HTR-8/SVneo (cell line): ENCODE results near the gene CCDC196.

Source experiments
- DNase-seq: peaks from one replicate; pipeline ENCODE4 v3.0.0; 2011; ENCODE audit warnings: low spot score, mixed read lengths; ENCODE audit not compliant: insufficient read length
- FAIRE-seq: peaks from 2 replicates; lab custom pipeline; 2011; peaks lifted over from hg19 to GRCh38; lab: Jason Lieb, UNC

The CCDC196 gene, protein sequence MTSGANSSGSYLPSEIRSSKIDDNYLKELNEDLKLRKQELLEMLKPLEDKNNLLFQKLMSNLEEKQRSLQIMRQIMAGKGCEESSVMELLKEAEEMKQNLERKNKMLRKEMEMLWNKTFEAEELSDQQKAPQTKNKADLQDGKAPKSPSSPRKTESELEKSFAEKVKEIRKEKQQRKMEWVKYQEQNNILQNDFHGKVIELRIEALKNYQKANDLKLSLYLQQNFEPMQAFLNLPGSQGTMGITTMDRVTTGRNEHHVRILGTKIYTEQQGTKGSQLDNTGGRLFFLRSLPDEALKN

DNA sequence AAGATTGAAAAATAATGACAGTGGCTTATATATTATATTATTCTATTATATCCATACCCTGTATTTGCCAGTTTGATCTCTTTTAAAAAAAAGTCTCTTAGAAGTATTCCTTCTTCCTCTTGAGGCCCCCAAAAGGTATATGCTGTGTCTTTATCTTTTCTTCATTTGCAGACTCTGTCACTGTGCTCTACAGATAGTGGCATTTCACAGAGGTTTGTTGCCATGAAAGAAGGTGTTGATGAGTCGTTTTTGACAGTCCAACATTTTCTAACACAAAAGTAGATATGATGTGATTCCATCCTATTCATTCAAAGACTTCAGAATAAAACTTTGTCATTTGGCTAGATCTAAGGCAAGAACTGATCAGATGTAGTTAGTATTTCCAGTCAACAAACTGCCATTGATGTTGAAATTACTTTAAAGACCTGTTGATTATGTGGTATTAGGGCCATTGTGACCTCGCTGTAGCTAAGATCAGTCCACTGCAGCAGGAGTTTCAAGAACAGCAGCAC, at the start of gene CCDC196:
CCDC196 (plus strand) TSS at position 462 of the 512 bp plus-strand sequence. CDS start 132 bp downstream, outside the sequence.
- peak; percentile 89 for FAIRE-seq

DNA sequence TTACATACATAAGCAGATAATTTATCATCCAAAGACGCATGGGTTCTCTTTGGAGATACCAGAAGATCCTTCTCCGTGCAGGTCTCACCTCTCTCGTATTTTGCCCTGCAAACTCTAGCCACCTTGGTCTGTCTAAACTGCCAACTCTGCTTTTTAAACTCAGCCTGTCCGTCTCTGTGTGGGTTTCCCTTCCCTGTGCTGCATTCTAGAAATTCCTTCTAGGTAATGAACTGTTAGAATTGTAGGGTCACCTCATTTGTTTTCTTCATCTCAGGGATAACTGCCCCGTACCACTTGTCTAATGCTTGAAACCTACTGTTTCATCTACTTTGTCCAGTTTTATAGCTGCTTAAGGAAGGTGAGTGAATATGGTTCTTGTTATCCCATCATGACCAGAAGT, 45.4 kb upstream of the CCDC196 start:
- FAIRE-seq, result no peak
- DNase-seq, result no peak

More for the DNA sequence above, at the start of gene CCDC196:
- no peak for DNase-seq

DNA sequence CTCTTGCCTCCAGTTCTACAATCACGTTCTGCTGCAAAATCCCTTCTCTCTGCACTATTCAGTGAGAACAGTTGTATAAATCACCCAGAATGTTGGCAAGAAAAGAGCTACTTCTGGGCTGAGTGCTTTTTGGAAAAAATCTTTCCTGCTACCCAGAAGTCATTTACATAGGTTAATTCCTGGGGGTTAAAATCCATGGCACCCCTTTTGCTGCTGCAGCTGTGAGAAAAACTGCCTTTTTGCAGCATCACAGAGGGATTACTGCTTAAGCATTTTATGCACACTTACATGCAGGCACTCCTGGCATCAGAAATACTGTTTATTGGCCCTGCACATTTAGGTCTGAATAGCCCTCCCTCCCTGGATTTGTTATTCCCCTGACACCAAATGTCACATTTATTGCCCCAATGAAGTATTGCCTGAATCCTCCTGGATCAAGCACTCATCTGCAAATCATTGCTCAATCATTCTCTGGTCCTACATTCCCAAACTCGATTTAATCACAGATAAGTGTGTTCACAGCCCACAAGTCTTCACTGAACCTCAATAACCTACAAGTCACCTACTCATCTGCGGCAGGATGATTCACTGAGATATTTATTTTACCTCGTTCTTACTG, 43.1 kb upstream of the CCDC196 start:
- FAIRE-seq (peak; percentile 97), DNase-seq (no peak)

DNA sequence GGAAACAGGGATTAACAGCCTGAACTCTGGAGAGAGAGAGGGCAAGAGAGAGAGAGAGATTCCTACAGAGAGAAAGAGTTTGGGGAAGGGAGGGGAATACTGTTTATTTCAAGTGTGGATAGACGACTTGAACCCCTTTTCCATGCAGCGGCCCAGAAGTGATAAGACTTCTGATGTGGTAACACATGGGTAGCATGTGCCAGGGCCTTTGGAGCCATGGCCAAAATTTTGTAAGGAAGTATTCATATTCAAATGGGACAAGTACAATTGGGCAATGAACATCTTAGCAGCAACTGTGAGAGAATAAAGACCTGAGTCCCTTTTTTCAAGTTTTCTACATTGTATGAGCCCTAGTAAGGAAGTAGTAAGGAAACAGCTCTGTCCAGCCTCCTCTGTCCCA, 42.4 kb upstream of the CCDC196 start:
- DNase-seq (no peak), FAIRE-seq (no peak)

DNA sequence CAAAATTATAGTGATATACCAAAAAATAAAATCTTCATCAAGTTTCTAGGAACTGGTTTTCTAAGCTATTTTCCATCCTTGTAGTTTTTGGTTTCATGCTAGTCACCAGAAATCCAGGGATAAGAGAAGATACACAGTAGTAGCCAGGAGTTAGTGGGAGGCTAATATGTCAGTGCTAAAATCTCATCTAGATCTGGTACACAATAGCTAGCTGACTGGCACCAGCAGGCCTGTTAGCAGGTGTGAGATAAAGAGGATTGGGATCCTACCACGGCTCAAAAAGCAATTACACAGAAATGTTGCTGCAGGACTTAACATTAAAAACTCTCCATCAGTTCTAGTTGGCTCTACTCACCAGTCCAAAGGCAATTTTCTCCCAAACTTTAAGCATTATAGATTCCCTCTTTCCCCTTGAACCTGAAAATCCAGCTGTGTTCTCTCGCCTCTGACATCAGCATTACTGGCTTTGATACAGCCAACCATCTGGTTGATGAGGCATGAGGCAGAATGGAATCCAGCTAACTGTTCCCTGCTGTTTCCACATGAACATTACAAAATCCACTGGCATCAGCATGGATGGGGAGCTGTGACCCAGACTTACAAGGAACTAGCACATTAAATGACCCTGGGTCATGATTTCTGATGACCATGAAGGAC, 41.8 kb upstream of the CCDC196 start:
- DNase-seq, result no peak
- FAIRE-seq, result peak; percentile 96

GRCh38 chr14:66445936-66446335, 40.2 kb upstream of the CCDC196 start:
- peak; percentile 69 for FAIRE-seq
- DNase-seq, result no peak

GRCh38 chr14:66453469-66453868, 32.7 kb upstream of the CCDC196 start:
- FAIRE-seq, result peak; percentile 90
- DNase-seq, result no peak

- FAIRE-seq, result peak; percentile 94
- DNase-seq, result no peak
Observed at GRCh38 chr14:66459603-66460002, 26.6 kb upstream of the CCDC196 start.

GRCh38 chr14:66464261-66464660, 21.9 kb upstream of the CCDC196 start:
- FAIRE-seq (peak; percentile 74), DNase-seq (no peak)

- FAIRE-seq (no peak), DNase-seq (no peak)
Observed at GRCh38 chr14:66468778-66469367, 17.3 kb upstream of the CCDC196 start.

DNA sequence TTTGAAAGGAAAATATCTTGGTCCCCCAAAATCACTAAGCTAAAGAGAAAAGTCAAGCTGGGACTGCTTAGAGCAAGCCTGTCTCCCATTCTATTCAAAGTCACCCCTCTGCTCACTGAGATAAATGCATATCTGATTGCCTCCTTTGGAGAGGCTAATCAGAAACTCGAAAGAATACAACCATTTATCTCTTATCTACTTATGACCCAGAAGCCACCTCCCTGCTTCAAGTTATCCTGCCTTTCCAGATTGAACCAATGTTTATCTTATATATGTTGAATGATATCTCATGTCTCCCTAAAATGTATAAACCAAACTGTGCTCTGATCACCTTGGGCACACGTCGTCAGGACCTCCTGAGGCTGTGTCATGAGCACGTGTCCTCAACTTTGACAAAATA, 14.6 kb upstream of the CCDC196 start:
- peak; percentile 33 for FAIRE-seq
- no peak for DNase-seq

- FAIRE-seq, result no peak
- DNase-seq, result no peak
Observed at GRCh38 chr14:66472251-66472650, 13.9 kb upstream of the CCDC196 start.

DNA sequence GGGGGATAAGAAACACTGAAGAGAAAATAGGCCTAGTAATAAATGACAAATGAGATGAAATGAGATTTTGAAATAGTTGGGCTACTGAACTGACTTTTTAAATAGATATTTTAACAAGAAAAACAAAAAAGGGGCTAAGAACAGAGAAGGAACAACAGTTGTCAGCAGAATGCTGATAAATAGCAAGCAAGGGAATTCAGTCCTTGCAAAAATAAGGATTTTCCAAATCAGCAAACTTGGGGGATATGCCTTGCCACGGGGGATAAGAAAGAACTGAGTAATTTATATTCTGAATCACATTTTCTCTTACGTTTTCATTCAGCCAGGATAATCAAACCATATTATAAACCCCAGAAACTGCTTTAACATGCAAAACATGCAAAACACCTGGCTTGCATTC, 12.9 kb upstream of the CCDC196 start:
- FAIRE-seq, result no peak
- DNase-seq, result no peak

- peak; percentile 34 for DNase-seq
Observed at GRCh38 chr14:66476964-66477363, 9.2 kb upstream of the CCDC196 start.

DNA sequence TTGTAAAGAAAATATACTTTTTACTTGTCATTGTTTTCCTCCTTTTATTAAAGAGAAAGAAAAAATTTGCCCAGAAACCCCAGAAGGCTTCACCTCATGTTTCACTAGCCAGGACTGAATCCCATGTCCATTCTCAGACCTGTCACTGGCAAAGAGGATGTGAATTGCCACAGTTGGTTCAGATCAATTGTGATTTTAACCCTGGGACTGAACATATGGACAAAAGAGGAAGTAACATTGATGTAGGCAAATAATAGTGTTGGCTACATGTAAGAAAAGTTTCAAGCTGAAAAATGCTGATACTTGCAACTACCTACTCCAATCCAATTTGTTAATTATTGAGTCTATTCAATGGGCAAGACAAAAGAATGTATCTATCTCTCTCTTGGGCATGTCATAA, 8.6 kb upstream of the CCDC196 start:
- FAIRE-seq, result peak; percentile 94
- no peak for DNase-seq

More at GRCh38 chr14:66476964-66477363, 9.2 kb upstream of the CCDC196 start:
- FAIRE-seq, result no peak

GRCh38 chr14:66482873-66483272, 3.3 kb upstream of the CCDC196 start:
- FAIRE-seq (no peak), DNase-seq (no peak)

GRCh38 chr14:66483322-66483721, 2.8 kb upstream of the CCDC196 start:
- no peak for DNase-seq
- peak; percentile 97 for FAIRE-seq

DNA sequence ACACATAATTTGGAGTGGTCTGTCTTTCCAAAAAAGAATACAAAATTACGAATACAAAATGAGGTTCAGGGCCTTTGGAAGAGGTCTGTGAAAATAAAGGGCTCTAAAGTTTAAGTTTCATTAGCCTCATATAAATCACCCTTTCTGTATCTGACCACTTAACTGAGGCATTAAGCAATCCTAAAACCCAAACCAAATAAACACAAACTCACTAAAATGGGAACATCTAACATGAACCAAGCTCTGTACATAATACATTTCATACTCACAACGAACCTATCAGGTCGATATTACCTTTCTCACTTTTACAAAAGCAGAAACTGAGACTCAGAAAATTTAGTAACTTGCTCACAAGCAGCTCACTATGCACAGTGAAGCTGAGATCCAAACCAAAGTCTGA, 1.1 kb upstream of the CCDC196 start:
- FAIRE-seq (peak; percentile 90), DNase-seq (no peak)

DNA sequence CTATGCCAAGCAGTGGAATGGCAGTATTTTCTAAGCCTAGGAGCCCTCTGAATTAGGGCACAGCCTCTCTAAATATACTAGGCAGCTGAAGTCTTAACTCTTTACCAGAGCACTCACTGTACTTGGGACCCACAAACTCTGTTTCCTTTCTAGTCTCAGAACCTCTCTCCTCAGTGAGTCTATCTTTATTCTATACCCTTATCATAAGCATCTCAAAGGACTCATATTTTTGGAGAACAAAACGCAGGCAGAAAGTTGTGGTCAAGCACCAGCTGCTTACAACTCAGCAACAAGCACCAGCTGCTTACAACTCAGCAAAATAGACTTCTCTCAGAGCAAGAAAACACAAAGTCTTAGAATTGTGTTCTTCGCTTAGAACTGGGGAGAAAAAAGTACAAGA, 993 bp downstream of the CCDC196 start:
- no peak for DNase-seq
- FAIRE-seq, result peak; percentile 46
